HepG2 (cell line): ENCODE results near the gene EMC9. TPM values are rescaled to one million over a fixed set of nuclear protein-coding genes. Genes with fewer than 3 reads are reported as not detected.

Experiments used
- CREM ChIP-seq, 2 experiments: sonication (generic) in 1 of 2; formaldehyde crosslinking in 1 of 2; IDR thresholded peaks; 2 replicates each; pipeline versions ENCODE4 v1.4.0 to v1.6.1; 2016 to 2020; ENCODE audit warnings: antibody characterized with exemption in 1 of 2, mild to moderate bottlenecking in 1 of 2, missing genetic modification reagents in 1 of 2
- FOXO1 ChIP-seq: sonication (generic); formaldehyde crosslinking; IDR thresholded peaks from 2 replicates; pipeline ENCODE4 v1.4.0; 2020; ENCODE audit warnings: missing genetic modification reagents
- GTF2F1 ChIP-seq: fragments of 150-350 bp; IDR thresholded peaks from 2 replicates; pipeline ENCODE4 v1.6.1; 2014; ENCODE audit warnings: low read length
- SKI ChIP-seq: fragments of 450-650 bp; IDR thresholded peaks from one replicate; pipeline ENCODE4 v1.6.1; 2018; ENCODE audit warnings: mild to moderate bottlenecking; ENCODE audit not compliant: partially characterized antibody
- SMAD1 ChIP-seq: sonication (generic); formaldehyde crosslinking; IDR thresholded peaks from 2 replicates; pipeline ENCODE4 v1.4.0; 2020; ENCODE audit warnings: missing genetic modification reagents, low read depth, mild to moderate bottlenecking, borderline replicate concordance
- XRCC5 ChIP-seq: fragments of 200-400 bp; formaldehyde crosslinking; optimal IDR thresholded peaks from 2 replicates; pipeline ENCODE3; 2017; ENCODE audit warnings: mild to moderate bottlenecking, low read length
- ZKSCAN8 ChIP-seq: IDR thresholded peaks from 2 replicates; pipeline ENCODE4 v1.6.1; 2016; ENCODE audit warnings: borderline replicate concordance, missing genetic modification reagents, missing compliant biosample characterization
- ZNF780A ChIP-seq: sonication (generic); formaldehyde crosslinking; IDR thresholded peaks from 2 replicates; pipeline ENCODE4 v1.8.0; 2022; ENCODE audit warnings: mild to moderate bottlenecking, missing genetic modification reagents, moderate library complexity
- polyA plus RNA-seq, 8 experiments: library from polyadenylated mRNA; depleted of rRNA in 3 of 8; stranded (reverse) in 7 of 8; unstranded in 1 of 8; fragments of >200 nt; fragmentation: Illumina TruSeq in 4 of 8; extraction: Trizol in 4 of 8; gene quantifications; 2 replicates each; pipeline versions ENCODE4 v1.2.1 to v1.2.3, GENCODE V29; 2011 to 2016; ENCODE audit warnings: low read depth in 4 of 8, missing spikeins in 1 of 8, mixed read lengths in 1 of 8; ENCODE audit not compliant: insufficient read depth in 1 of 8
- total RNA-seq, 5 experiments: library from RNA; depleted of rRNA; stranded (reverse); fragments of >200 nt; fragmentation: Illumina TruSeq; extraction: Trizol; gene quantifications; 2 replicates each; pipeline ENCODE4 v1.2.3, GENCODE V29; 2016; ENCODE audit warnings: low read depth in 1 of 5
- TF ChIP-seq, protein P1 (sequence below): sonication (generic); formaldehyde crosslinking; IDR thresholded peaks from 2 replicates; pipeline ENCODE4 v1.4.0; 2020; ENCODE audit warnings: missing genetic modification reagents
- TF ChIP-seq, protein P2 (sequence below): sonication (generic); formaldehyde crosslinking; IDR thresholded peaks from 2 replicates; pipeline ENCODE4; 2020; ENCODE audit warnings: missing genetic modification reagents, mild to moderate bottlenecking, borderline replicate concordance
- TF ChIP-seq, protein P3 (sequence below), 2 experiments: fragments of 450-650 bp in 1 of 2; sonication (generic) in 1 of 2; formaldehyde crosslinking; IDR thresholded peaks; 2 replicates each; pipeline versions ENCODE4 v1.5.0 to v1.8.0; 2020 to 2022; ENCODE audit warnings: mild to moderate bottlenecking in 1 of 2, missing genetic modification reagents in 1 of 2
- TF ChIP-seq, protein P4 (sequence below): sonication (generic); formaldehyde crosslinking; IDR thresholded peaks from 2 replicates; pipeline ENCODE4 v1.5.0; 2020; ENCODE audit warnings: missing genetic modification reagents, mild to moderate bottlenecking, borderline replicate concordance
- TF ChIP-seq, protein P5 (sequence below): sonication (generic); formaldehyde crosslinking; conservative IDR thresholded peaks from 2 replicates; pipeline ENCODE4 v1.4.0; 2020; ENCODE audit warnings: missing genetic modification reagents
- TF ChIP-seq, protein P6 (sequence below): IDR thresholded peaks from 2 replicates; pipeline ENCODE4 v1.6.1; 2016; ENCODE audit warnings: low read depth, control low read depth

The EMC9 gene
- total and polyA plus RNA-seq, 2 of the 13 experiments (the other 11 are each of a cell fraction or from before 2014, with no cell fraction given), result 60.5 to 78.7 TPM

DNA sequence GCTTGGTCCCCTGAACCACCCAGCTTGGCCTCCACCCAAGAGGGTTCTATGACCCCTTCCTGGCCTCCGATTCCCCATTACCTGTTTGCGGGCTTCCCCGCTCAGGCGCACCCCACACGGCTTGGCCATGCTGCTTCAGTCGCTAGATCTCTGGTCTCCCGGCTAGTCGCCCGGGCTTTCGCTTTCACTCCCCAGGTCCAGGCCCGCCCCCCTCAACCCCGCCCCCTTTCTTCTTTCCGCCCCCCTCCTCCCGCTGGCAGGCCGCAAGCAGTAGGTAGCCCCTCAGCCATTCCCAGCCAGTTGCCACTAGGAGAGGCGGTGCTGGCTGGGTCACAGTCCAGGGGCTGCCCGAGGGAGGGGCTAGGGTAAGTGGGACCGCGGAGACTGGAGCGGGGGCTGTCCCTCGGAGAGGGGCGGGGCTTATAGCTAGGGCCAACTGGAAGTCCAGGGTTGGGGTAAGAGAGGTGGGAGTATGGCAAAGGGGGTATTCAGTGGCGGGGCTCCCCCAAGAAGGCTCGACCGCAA is 5.1 kb upstream of the EMC9 start, which contains the start of gene PSME2 (continued):
- TF ChIP-seq, protein P1, sequence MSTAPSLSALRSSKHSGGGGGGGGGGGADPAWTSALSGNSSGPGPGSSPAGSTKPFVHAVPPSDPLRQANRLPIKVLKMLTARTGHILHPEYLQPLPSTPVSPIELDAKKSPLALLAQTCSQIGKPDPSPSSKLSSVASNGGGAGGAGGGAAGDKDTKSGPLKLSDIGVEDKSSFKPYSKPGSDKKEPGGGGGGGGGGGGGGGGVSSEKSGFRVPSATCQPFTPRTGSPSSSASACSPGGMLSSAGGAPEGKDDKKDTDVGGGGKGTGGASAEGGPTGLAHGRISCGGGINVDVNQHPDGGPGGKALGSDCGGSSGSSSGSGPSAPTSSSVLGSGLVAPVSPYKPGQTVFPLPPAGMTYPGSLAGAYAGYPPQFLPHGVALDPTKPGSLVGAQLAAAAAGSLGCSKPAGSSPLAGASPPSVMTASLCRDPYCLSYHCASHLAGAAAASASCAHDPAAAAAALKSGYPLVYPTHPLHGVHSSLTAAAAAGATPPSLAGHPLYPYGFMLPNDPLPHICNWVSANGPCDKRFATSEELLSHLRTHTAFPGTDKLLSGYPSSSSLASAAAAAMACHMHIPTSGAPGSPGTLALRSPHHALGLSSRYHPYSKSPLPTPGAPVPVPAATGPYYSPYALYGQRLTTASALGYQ (CRISPR knock-in tag), result no peak
- TF ChIP-seq, protein P2, sequence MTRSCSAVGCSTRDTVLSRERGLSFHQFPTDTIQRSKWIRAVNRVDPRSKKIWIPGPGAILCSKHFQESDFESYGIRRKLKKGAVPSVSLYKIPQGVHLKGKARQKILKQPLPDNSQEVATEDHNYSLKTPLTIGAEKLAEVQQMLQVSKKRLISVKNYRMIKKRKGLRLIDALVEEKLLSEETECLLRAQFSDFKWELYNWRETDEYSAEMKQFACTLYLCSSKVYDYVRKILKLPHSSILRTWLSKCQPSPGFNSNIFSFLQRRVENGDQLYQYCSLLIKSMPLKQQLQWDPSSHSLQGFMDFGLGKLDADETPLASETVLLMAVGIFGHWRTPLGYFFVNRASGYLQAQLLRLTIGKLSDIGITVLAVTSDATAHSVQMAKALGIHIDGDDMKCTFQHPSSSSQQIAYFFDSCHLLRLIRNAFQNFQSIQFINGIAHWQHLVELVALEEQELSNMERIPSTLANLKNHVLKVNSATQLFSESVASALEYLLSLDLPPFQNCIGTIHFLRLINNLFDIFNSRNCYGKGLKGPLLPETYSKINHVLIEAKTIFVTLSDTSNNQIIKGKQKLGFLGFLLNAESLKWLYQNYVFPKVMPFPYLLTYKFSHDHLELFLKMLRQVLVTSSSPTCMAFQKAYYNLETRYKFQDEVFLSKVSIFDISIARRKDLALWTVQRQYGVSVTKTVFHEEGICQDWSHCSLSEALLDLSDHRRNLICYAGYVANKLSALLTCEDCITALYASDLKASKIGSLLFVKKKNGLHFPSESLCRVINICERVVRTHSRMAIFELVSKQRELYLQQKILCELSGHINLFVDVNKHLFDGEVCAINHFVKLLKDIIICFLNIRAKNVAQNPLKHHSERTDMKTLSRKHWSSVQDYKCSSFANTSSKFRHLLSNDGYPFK (CRISPR knock-in tag), result peak; percentile 89; the same call in 1 of the 2 replicates
- TF ChIP-seq CREM (IDR thresholded peaks at IDR 0.05) (no peak; the same call in 1 of the 2 replicates), CREM (CRISPR knock-in tag; IDR thresholded peaks at IDR 0.05) (0 out of 2 replicates have a peak, but pooled peaks have one; percentile 34), GTF2F1 (0 out of 2 replicates have a peak, but pooled peaks have one; percentile 42), ZKSCAN8 (peak; percentile 36; the same call in 1 of the 2 replicates), SMAD1 (CRISPR knock-in tag) (no peak), ZNF780A (no peak), FOXO1 (CRISPR knock-in tag) (peak; percentile 66), SKI (no peak), XRCC5 (peak; percentile 91)
- TF ChIP-seq, protein P3, sequence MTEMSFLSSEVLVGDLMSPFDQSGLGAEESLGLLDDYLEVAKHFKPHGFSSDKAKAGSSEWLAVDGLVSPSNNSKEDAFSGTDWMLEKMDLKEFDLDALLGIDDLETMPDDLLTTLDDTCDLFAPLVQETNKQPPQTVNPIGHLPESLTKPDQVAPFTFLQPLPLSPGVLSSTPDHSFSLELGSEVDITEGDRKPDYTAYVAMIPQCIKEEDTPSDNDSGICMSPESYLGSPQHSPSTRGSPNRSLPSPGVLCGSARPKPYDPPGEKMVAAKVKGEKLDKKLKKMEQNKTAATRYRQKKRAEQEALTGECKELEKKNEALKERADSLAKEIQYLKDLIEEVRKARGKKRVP (CRISPR knock-in tag; IDR thresholded peaks at IDR 0.05), result no peak
- TF ChIP-seq, protein P4, sequence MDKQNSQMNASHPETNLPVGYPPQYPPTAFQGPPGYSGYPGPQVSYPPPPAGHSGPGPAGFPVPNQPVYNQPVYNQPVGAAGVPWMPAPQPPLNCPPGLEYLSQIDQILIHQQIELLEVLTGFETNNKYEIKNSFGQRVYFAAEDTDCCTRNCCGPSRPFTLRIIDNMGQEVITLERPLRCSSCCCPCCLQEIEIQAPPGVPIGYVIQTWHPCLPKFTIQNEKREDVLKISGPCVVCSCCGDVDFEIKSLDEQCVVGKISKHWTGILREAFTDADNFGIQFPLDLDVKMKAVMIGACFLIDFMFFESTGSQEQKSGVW (CRISPR knock-in tag), result no peak
- TF ChIP-seq, protein P5, sequence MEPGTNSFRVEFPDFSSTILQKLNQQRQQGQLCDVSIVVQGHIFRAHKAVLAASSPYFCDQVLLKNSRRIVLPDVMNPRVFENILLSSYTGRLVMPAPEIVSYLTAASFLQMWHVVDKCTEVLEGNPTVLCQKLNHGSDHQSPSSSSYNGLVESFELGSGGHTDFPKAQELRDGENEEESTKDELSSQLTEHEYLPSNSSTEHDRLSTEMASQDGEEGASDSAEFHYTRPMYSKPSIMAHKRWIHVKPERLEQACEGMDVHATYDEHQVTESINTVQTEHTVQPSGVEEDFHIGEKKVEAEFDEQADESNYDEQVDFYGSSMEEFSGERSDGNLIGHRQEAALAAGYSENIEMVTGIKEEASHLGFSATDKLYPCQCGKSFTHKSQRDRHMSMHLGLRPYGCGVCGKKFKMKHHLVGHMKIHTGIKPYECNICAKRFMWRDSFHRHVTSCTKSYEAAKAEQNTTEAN (CRISPR knock-in tag), result peak; percentile 84
- TF ChIP-seq, protein P6, sequence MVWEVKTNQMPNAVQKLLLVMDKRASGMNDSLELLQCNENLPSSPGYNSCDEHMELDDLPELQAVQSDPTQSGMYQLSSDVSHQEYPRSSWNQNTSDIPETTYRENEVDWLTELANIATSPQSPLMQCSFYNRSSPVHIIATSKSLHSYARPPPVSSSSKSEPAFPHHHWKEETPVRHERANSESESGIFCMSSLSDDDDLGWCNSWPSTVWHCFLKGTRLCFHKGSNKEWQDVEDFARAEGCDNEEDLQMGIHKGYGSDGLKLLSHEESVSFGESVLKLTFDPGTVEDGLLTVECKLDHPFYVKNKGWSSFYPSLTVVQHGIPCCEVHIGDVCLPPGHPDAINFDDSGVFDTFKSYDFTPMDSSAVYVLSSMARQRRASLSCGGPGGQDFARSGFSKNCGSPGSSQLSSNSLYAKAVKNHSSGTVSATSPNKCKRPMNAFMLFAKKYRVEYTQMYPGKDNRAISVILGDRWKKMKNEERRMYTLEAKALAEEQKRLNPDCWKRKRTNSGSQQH (CRISPR knock-in tag), result peak; percentile 45; the same call in 1 of the 2 replicates
